Measurements from ENCODE around the gene DPP10. TPM values are rescaled to one million over a fixed set of nuclear protein-coding genes. Genes with fewer than 3 reads are reported as not detected.

The DPP10 gene
- total RNA-seq, 1 donor from 2014 or later, result 2.1 TPM

- H3K27me3 Mint-ChIP-seq (ENCODE audit: low read depth), result no peaks in the 10 kb centered on the region
- DNase-seq (ENCODE audit: low read depth, low spot score), result no peak
- peaks cover 9% of the 10 kb centered on the region for H3K9me3 Mint-ChIP-seq
- no peaks in the 10 kb centered on the region for H3K4me1 Mint-ChIP-seq
- H3K27ac Mint-ChIP-seq (ENCODE audit: unreplicated experiment), result no peak overlapping the region
- H3K36me3 Mint-ChIP-seq (ENCODE audit: low read depth), result no peaks in the 10 kb centered on the region
- no peak overlapping the region for H3K4me3 Mint-ChIP-seq
- no peak for TF ChIP-seq CTCF (conservative IDR thresholded peaks at IDR 0.05)
Measured at GRCh38 chr2:115480741-115481140, 1038.3 kb downstream of the DPP10 start.

GRCh38 chr2:115481842-115482241 is 1039.4 kb downstream of the DPP10 start:
- no peak for TF ChIP-seq CTCF (conservative IDR thresholded peaks at IDR 0.05)
- no peak for DNase-seq (ENCODE audit: low read depth, low spot score)
- Mint-ChIP-seq H3K27ac (ENCODE audit: unreplicated experiment) (no peak overlapping the region), H3K4me3 (no peak overlapping the region), H3K36me3 (ENCODE audit: low read depth) (no peaks in the 10 kb centered on the region), H3K9me3 (no peaks in the 10 kb centered on the region), H3K27me3 (ENCODE audit: low read depth) (no peaks in the 10 kb centered on the region), H3K4me1 (no peaks in the 10 kb centered on the region)

GRCh38 chr2:115483666-115484065 is 1041.2 kb downstream of the DPP10 start:
- no peaks in the 10 kb centered on the region for H3K36me3 Mint-ChIP-seq (ENCODE audit: low read depth)
- no peak overlapping the region for H3K4me3 Mint-ChIP-seq
- no peaks in the 10 kb centered on the region for H3K27me3 Mint-ChIP-seq (ENCODE audit: low read depth)
- no peak for DNase-seq (ENCODE audit: low read depth, low spot score)
- no peak for TF ChIP-seq CTCF (conservative IDR thresholded peaks at IDR 0.05)
- H3K9me3 Mint-ChIP-seq, result no peaks in the 10 kb centered on the region
- H3K4me1 Mint-ChIP-seq, result no peaks in the 10 kb centered on the region
- H3K27ac Mint-ChIP-seq (ENCODE audit: unreplicated experiment), result no peak overlapping the region

GRCh38 chr2:115484486-115484885 is 1042.0 kb downstream of the DPP10 start:
- no peaks in the 10 kb centered on the region for H3K9me3 Mint-ChIP-seq
- no peaks in the 10 kb centered on the region for H3K36me3 Mint-ChIP-seq (ENCODE audit: low read depth)
- no peak overlapping the region for H3K27ac Mint-ChIP-seq (ENCODE audit: unreplicated experiment)
- DNase-seq (ENCODE audit: low read depth, low spot score), result no peak
- no peak for TF ChIP-seq CTCF (conservative IDR thresholded peaks at IDR 0.05)
- H3K4me1 Mint-ChIP-seq, result no peaks in the 10 kb centered on the region
- H3K4me3 Mint-ChIP-seq, result no peak overlapping the region
- H3K27me3 Mint-ChIP-seq (ENCODE audit: low read depth), result no peaks in the 10 kb centered on the region

GRCh38 chr2:115484983-115485382 is 1042.5 kb downstream of the DPP10 start:
- no peak for DNase-seq (ENCODE audit: low read depth, low spot score)
- Mint-ChIP-seq H3K27me3 (ENCODE audit: low read depth) (no peaks in the 10 kb centered on the region), H3K9me3 (peaks cover under 1% of the 10 kb centered on the region), H3K4me1 (no peaks in the 10 kb centered on the region), H3K27ac (ENCODE audit: unreplicated experiment) (no peak overlapping the region), H3K4me3 (no peak overlapping the region), H3K36me3 (ENCODE audit: low read depth) (no peaks in the 10 kb centered on the region)
- no peak for TF ChIP-seq CTCF (conservative IDR thresholded peaks at IDR 0.05)
